Stimulated activated CD8-positive, alpha-beta memory T cell treated with anti-CD3 and anti-CD28 coated beads, Interleukin-7, amount 100 ng/mL, for 4 hours (primary cell): ENCODE results near the gene ZNF345.

ENCODE experiments used
- DNase-seq, 2 donors: peaks; one replicate each; pipeline ENCODE4 v3.0.0-alpha.2; 2020; ENCODE audit warnings: low read depth in 2 of 2

The ZNF345 gene

GRCh38 chr19:36850559-36851442, at the start of gene ZNF345:
Gene ZNF345 (plus strand): TSS chr19:36850876. CDS start chr19:36876831, 25,955 bp downstream.
- DNase-seq = peak; percentile 77 to 79

- no peak for DNase-seq
Observed at GRCh38 chr19:36805364-36805763, 45.3 kb upstream of the ZNF345 start.

DNA sequence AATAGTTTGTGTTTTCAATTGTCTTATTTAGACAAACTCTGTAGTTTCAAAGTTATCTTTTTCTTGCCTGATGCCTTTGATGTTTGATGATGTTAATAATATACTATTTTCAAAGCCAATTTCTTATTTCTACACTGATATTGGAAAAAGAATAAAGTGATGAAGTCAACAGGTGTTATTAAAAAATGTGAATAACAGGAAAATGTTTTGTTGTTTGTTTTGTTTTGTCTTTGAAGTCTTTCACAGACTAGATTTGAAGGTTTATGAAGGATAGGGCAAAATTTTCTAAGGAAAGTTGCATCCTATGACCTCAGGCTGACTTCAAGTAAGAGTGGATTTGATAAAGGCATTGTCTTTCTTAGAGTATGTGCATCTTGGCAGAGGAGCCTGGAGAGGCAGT, 43.6 kb upstream of the ZNF345 start:
- no peak for DNase-seq

DNA sequence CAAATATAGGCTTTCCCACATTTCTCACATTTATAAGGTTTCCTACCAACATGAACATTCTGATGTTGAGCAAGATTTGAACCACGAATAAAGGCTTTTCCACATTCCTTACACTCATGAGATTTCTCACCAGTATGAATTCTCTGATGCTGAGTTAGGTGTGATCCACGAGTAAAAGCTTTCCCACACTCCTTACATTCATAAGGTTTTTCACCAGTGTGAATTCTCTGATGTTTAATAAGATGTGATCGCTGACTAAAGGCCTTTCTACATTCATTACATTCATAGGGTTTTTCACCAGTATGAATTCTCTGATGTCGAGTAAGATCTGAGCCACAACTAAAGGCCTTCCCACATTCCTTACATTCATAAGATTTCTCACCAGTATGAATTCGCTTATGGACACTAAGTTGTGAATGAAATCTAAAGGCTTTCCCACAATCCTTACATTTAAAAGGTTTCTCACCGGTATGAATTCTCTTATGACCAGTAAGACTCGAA, 31.5 kb upstream of the ZNF345 start:
- no peak for DNase-seq

DNA sequence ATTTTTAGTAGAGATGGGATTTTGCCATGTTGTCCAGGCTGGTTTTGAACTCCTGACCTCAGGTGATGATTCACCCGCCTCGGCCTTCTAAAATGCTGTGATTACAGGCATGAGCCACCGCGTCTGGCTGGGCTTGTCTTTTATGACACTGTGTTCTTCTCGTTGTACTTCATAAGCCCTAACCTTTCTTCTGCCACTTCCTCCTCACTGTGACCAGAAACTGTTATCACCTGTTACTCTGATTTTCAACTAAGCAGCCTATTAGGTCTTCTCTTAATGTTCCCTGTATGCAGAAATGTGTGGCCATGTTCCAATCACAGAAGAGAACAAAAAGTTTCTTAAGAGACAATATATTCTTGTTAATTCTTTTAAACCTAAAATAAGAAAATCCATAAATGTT, 28.9 kb upstream of the ZNF345 start:
- DNase-seq = no peak

- DNase-seq = no peak
Observed at GRCh38 chr19:36833430-36833829, 17.2 kb upstream of the ZNF345 start.

DNA sequence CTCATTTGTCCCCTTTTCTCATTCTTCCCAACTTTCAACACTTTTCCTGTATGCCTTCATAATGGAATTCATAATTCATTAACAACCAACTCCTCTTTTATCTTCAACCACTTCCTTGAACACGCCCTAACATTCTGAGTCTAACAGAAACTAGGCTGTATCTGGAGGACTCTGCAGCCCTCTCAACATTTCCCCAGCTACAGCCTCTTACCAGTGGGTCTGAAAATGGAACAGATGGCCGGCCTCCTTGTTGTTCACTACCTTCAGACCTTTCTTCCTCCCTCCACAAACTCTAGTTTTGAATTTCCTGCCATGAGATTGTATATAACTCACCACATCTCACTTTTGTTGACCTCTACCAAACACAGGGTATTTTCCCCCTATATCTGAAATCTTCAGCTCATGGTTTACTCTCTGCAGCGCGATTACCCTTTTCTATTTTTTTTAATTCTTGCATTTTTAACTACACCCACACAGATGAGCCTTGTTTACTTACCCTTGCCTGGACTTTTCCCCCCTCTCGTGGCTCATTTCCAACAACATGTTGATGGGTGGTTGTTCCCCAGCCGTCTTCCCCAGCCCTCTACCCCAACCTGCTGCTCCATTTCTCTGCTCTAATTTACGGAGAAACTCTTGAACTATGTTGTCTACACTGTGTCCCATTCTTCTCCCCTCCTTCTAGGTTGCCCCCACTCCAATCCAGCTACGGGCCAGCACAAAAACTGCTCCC, 13.3 kb upstream of the ZNF345 start:
- DNase-seq = no peak

DNA sequence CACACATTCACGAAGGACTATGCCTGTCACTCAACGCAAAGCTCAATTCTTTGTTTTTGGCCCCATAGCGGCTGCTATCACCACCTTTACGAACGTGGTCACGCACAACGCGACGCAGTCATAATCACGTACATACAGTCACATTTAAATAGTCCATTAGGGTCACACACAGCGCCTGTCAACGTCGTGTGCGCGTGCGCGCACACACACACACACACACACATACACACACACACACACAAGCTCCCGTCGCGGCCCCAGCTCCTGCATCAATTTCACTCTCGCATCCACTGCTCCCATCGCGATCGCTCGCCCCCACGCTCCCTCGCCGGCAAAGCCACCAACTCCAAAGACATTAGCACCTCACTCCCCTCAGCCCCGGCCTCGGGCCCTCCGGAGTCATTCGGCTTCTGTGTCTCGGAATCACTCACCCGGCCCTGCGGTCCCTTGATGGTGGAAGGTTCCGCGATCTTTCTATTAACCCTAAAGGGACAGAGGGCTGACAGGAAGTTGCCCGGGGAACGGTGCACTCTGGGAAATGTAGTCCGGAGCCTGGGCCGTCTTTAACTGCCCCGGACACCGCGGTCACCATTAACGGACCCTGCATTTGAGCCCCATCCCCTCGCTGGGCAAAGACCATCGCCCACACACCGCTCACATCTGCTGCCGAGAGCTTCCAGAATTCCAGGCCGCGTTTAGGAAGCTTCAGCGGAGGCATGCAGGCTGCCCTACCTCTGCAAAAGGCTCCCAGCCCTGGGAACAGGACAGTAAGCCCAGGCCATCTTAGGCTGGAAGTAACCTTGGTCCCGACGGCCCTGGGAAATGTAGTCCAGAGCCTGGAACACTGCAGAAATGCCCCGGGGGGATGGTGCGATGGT, 12.5 kb upstream of the ZNF345 start, which contains the start of gene ZNF790:
TSS of gene ZNF790 (minus strand) at position 482 of the 878 bp plus-strand sequence. CDS start 12,768 bp downstream, outside the sequence.
- peak; percentile 71 to 72 for DNase-seq

GRCh38 chr19:36838784-36839324, 11.8 kb upstream of the ZNF345 start:
- DNase-seq = no peak

- DNase-seq = no peak
Observed at GRCh38 chr19:36847968-36848367, 2.7 kb upstream of the ZNF345 start.

GRCh38 chr19:36849701-36850558, 746 bp upstream of the ZNF345 start:
- DNase-seq = peak; percentile 83 to 88

DNA sequence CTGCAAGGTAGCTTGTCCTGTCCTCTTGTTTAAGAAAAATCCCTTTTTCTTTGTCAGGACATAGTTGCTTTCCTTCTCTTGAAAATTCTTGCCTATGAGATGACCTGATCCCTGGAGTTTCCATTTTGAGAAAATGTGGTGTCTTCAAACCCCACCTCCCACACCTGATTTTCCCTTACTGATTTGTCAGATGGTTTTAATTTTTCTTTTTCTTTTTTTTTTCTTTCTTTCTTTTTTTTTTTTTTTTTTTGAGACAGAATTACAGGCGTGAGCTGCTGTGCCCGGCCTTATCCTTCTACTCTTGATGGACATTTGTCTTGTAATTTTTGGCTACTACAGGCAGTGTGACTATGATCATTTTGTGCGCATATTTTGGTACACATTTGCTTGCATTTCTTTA, 1.2 kb downstream of the ZNF345 start:
- no peak for DNase-seq

DNA sequence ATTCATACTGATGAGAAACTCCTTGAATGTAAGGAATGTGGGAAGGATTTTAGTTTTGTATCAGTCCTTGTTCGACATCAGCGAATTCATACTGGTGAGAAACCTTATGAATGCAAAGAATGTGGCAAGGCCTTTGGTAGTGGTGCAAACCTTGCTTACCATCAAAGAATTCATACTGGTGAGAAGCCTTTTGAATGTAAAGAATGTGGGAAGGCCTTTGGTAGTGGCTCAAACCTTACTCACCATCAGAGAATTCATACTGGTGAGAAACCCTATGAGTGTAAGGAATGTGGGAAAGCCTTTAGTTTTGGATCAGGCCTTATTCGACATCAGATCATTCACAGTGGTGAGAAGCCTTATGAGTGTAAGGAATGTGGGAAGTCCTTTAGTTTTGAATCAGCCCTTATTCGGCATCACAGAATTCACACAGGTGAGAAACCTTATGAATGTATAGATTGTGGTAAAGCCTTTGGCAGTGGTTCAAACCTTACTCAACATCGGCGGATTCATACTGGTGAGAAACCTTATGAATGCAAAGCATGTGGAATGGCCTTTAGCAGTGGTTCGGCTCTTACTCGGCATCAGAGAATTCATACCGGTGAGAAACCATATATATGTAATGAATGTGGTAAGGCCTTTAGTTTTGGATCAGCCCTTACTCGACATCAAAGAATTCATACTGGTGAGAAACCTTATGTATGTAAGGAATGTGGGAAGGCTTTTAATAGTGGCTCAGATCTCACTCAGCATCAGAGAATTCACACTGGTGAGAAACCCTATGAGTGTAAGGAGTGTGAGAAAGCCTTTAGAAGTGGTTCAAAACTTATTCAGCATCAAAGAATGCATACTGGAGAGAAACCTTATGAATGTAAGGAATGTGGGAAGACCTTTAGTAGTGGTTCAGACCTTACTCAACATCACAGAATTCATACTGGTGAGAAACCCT, 26.6 kb downstream of the ZNF345 start:
- DNase-seq = no peak

GRCh38 chr19:36891768-36892357, 41.2 kb downstream of the ZNF345 start:
- DNase-seq = no peak

DNA sequence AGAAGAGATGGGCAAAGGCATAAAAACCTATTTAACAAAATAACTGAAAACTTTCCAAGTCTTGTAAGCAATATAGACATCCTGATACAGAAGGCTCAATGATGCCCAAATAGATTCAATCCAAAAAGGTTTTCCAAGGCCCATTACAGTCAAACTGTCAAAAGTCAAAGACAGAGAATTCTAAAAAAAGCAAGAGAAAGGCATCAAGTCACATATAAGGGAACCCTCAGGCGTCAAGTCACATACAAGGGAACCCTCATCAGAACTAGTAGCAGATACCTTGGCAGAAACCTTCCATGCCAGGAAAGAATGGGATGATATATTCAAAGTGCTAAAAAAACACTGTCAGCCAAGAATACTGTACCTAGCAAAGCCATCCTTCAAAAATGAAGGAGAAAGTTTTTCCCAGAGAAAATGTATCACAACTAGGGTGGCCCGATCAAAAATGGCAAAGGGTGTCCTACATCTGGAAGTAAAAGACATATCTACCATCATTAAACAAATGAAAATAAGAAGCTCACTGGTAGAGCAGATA, 44.2 kb downstream of the ZNF345 start:
- no peak for DNase-seq

DNA sequence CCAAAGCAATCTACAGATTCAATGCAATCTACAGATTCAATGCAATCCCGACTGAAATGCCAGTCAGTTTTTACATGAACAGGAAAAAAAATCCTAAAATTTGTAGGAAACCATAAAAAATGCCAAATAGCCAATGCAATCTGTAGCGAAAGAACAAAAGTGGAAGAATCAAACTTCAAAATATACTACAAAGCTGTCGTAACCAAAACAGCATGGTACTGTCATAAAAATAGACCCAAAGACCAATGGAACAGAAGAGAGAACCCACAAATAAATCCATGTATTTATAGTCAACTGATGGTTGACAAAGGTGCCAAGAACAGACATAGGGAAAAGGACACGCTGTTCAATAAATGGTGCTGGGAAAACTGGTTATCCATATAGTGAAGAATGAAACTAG, 47.7 kb downstream of the ZNF345 start:
- no peak for DNase-seq

- peak; percentile 87 for DNase-seq
Observed at GRCh38 chr19:36915992-36916830, 65.5 kb downstream of the ZNF345 start, which contains the start of the genes ZNF568 and ZNF829. Gene ZNF568 (plus strand): TSS chr19:36916332. CDS start chr19:36922771, 6,439 bp downstream. Gene ZNF829 (minus strand): TSS chr19:36916291. CDS start chr19:36915167, 1,124 bp downstream.
